ENCODE data around the gene IGSF9B.

The IGSF9B gene

DNA sequence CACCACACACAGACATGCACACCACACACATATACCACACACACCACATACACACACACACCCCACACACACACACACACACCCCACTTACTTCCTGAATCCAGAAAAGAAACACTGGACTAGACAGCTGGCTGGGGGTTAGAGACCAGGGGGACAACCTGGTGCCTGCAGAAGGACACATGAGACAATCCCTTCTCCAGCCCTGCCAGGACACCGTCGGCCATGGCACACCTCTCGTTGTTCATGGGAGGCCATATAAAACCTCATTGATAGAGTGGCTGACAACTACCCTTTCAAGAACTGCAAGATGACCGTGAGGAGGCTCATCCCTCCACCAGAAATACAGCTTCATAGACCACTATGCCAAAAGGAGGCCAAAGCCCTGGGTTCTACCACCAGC, 54.3 kb downstream of the IGSF9B start:
- Histone ChIP-seq H2AFZ (no peak overlapping the region), H3K4me2 (ENCODE audit: low read length) (no peak overlapping the region), H3K9me3 (ENCODE audit: control insufficient read depth, low read length) (no peaks in the 10 kb centered on the region), H3K9ac (no peak overlapping the region), H3K27me3 (ENCODE audit: control insufficient read depth, insufficient read depth, low read length) (no peaks in the 10 kb centered on the region), H3K79me2 (no peaks in the 10 kb centered on the region), H3K27ac (no peak overlapping the region), H3K4me1 (no peaks in the 10 kb centered on the region), H3K4me3 (ENCODE audit: low read depth, low read length) (no peak overlapping the region), H3K36me3 (ENCODE audit: control insufficient read depth, insufficient read depth, low read length) (no peaks in the 10 kb centered on the region)
- TF ChIP-seq, protein P1, sequence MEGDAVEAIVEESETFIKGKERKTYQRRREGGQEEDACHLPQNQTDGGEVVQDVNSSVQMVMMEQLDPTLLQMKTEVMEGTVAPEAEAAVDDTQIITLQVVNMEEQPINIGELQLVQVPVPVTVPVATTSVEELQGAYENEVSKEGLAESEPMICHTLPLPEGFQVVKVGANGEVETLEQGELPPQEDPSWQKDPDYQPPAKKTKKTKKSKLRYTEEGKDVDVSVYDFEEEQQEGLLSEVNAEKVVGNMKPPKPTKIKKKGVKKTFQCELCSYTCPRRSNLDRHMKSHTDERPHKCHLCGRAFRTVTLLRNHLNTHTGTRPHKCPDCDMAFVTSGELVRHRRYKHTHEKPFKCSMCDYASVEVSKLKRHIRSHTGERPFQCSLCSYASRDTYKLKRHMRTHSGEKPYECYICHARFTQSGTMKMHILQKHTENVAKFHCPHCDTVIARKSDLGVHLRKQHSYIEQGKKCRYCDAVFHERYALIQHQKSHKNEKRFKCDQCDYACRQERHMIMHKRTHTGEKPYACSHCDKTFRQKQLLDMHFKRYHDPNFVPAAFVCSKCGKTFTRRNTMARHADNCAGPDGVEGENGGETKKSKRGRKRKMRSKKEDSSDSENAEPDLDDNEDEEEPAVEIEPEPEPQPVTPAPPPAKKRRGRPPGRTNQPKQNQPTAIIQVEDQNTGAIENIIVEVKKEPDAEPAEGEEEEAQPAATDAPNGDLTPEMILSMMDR (IDR thresholded peaks at IDR 0.05): no peak

DNA sequence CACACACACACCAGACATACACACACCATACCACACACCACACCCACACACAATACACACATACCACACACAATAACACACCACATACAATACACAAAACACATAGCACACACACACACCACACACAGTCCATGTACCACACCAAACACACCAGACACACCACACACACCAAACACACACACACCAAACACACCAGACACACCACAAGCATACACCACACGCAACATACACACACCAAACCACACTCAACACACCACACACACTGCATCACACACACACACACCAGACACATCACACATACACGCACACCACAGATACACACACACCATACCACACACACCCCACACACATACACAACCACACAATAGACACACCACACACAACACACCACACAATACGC, 54.8 kb downstream of the IGSF9B start:
- Histone ChIP-seq H3K36me3 (ENCODE audit: control insufficient read depth, insufficient read depth, low read length) (no peaks in the 10 kb centered on the region), H3K9me3 (ENCODE audit: control insufficient read depth, low read length) (no peaks in the 10 kb centered on the region), H3K4me3 (ENCODE audit: low read depth, low read length) (no peak overlapping the region), H3K4me1 (no peaks in the 10 kb centered on the region), H3K27me3 (ENCODE audit: control insufficient read depth, insufficient read depth, low read length) (no peaks in the 10 kb centered on the region), H3K9ac (no peak overlapping the region), H3K27ac (no peak overlapping the region), H3K4me2 (ENCODE audit: low read length) (no peak overlapping the region), H3K79me2 (no peaks in the 10 kb centered on the region), H2AFZ (no peak overlapping the region)
- TF ChIP-seq, protein P1 (IDR thresholded peaks at IDR 0.05): no peak

- Histone ChIP-seq H3K27me3 (ENCODE audit: control insufficient read depth, insufficient read depth, low read length) (no peaks in the 10 kb centered on the region), H3K36me3 (ENCODE audit: control insufficient read depth, insufficient read depth, low read length) (no peaks in the 10 kb centered on the region), H3K27ac (no peak overlapping the region), H3K4me2 (ENCODE audit: low read length) (no peak overlapping the region), H3K9ac (no peak overlapping the region), H3K4me3 (ENCODE audit: low read depth, low read length) (no peak overlapping the region), H3K79me2 (no peaks in the 10 kb centered on the region), H3K4me1 (no peaks in the 10 kb centered on the region), H2AFZ (no peak overlapping the region), H3K9me3 (ENCODE audit: control insufficient read depth, low read length) (no peaks in the 10 kb centered on the region)
- TF ChIP-seq, protein P1 (IDR thresholded peaks at IDR 0.05): no peak
Observed at GRCh38 chr11:133901316-133901715, 55.5 kb downstream of the IGSF9B start.

GRCh38 chr11:133900176-133901105, 56.3 kb downstream of the IGSF9B start:
- TF ChIP-seq, protein P1 (IDR thresholded peaks at IDR 0.05): no peak
- Histone ChIP-seq H3K4me1 (no peaks in the 10 kb centered on the region), H3K79me2 (no peaks in the 10 kb centered on the region), H3K27ac (no peak overlapping the region), H3K27me3 (ENCODE audit: control insufficient read depth, insufficient read depth, low read length) (no peaks in the 10 kb centered on the region), H3K9me3 (ENCODE audit: control insufficient read depth, low read length) (no peaks in the 10 kb centered on the region), H3K36me3 (ENCODE audit: control insufficient read depth, insufficient read depth, low read length) (no peaks in the 10 kb centered on the region), H2AFZ (no peak overlapping the region), H3K9ac (no peak overlapping the region), H3K4me2 (ENCODE audit: low read length) (no peak overlapping the region), H3K4me3 (ENCODE audit: low read depth, low read length) (no peak overlapping the region)

DNA sequence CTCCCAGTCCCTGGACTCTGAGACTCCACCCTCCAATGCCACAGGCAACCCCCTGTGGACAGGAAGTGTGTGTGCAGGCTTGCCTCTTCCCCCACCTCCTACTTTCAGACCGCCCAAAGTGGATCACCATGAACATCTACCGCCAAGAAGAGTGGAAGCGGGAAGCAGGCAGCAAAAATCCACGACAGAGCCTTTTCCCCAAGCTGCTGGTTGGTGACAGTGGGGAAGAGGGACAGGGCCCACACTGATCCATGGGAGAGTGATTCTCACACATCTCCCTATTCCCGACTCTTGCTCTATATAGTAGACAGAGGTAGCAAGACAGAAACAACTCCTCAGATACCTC, 58.0 kb downstream of the IGSF9B start:
- Histone ChIP-seq H2AFZ (no peak overlapping the region), H3K36me3 (ENCODE audit: control insufficient read depth, insufficient read depth, low read length) (no peaks in the 10 kb centered on the region), H3K27me3 (ENCODE audit: control insufficient read depth, insufficient read depth, low read length) (no peaks in the 10 kb centered on the region), H3K27ac (no peak overlapping the region), H3K9me3 (ENCODE audit: control insufficient read depth, low read length) (no peaks in the 10 kb centered on the region), H3K79me2 (no peaks in the 10 kb centered on the region), H3K4me2 (ENCODE audit: low read length) (no peak overlapping the region), H3K4me3 (ENCODE audit: low read depth, low read length) (no peak overlapping the region), H3K9ac (no peak overlapping the region), H3K4me1 (no peaks in the 10 kb centered on the region)
- TF ChIP-seq, protein P1 (IDR thresholded peaks at IDR 0.05): no peak
